HG02571 (cell line): Measurements from ENCODE around the gene SLC6A7.

Experiments
- ATAC-seq: cut with Tn5 transposase; IDR thresholded peaks from one replicate; pipeline ENCODE4 v1.9.1; 2021; ENCODE audit warnings: mild to moderate bottlenecking, moderate library complexity; ENCODE audit not compliant: unreplicated experiment

SLC6A7 gene

GRCh38 chr5:150172145-150172544 is 17.7 kb upstream of the SLC6A7 start:
- no peak for ATAC-seq

GRCh38 chr5:150172556-150172955 is 17.3 kb upstream of the SLC6A7 start:
- ATAC-seq: no peak

- no peak for ATAC-seq
These were observed 16.7 kb upstream of the SLC6A7 start for GRCh38 chr5:150173161-150173560.

GRCh38 chr5:150174285-150174684 is 15.6 kb upstream of the SLC6A7 start:
- ATAC-seq: no peak

GRCh38 chr5:150175076-150175475 is 14.8 kb upstream of the SLC6A7 start:
- ATAC-seq: no peak

- no peak for ATAC-seq
These were observed 14.3 kb upstream of the SLC6A7 start for GRCh38 chr5:150175536-150175935.

- no peak for ATAC-seq
These were observed 13.0 kb upstream of the SLC6A7 start for GRCh38 chr5:150176745-150177477.

GRCh38 chr5:150177721-150178120 is 12.1 kb upstream of the SLC6A7 start:
- no peak for ATAC-seq

GRCh38 chr5:150178262-150178661 is 11.6 kb upstream of the SLC6A7 start:
- no peak for ATAC-seq

- ATAC-seq: no peak
These were observed 10.7 kb upstream of the SLC6A7 start for GRCh38 chr5:150179019-150179620.

- no peak for ATAC-seq
These were observed 9.4 kb upstream of the SLC6A7 start for GRCh38 chr5:150180241-150181026.

GRCh38 chr5:150181027-150181426 is 8.8 kb upstream of the SLC6A7 start:
- ATAC-seq: no peak

GRCh38 chr5:150181766-150182545 is 7.9 kb upstream of the SLC6A7 start:
- ATAC-seq: no peak

GRCh38 chr5:150182774-150183173 is 7.1 kb upstream of the SLC6A7 start:
- ATAC-seq: no peak

- no peak for ATAC-seq
These were observed 6.4 kb upstream of the SLC6A7 start for GRCh38 chr5:150183436-150183835.

GRCh38 chr5:150184006-150184405 is 5.9 kb upstream of the SLC6A7 start:
- no peak for ATAC-seq

- no peak for ATAC-seq
These were observed 4.6 kb upstream of the SLC6A7 start for GRCh38 chr5:150184990-150185912.

GRCh38 chr5:150186137-150186536 is 3.7 kb upstream of the SLC6A7 start:
- ATAC-seq: no peak

- no peak for ATAC-seq
These were observed 3.0 kb upstream of the SLC6A7 start for GRCh38 chr5:150186897-150187296.
